ENCODE data around the gene MAP7.

The MAP7 gene

DNA sequence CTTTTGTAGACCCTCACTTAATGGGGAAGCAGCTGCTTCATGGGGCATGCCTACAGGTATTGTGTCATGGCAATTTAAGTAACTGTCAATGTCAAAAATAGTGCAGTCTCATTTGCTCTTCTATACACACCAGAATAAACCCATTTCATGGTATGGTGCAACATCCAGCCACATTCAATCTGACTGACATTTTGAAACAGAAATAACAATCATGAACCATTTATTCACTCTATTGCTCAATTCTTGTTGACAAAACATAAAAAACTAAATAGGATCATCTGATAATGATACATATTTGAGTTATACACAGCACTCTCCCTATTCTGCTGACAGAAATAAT is 122.9 kb downstream of the MAP7 start:
- H3K36me3 ChIP-seq = no peaks in the 10 kb centered on the region
- no peaks in the 10 kb centered on the region for H3K9me3 ChIP-seq (ENCODE audit: severe bottlenecking)
- no peak overlapping the region for H3K4me3 ChIP-seq (ENCODE audit: low read depth, low read length)
- no peak overlapping the region for H3K27ac ChIP-seq
- TF ChIP-seq CTCF (IDR thresholded peaks at IDR 0.05; ENCODE audit: low read depth, low read length) = no peak
- no peaks in the 10 kb centered on the region for H3K27me3 ChIP-seq (ENCODE audit: insufficient read depth, low read depth, severe bottlenecking)
- no peak for DNase-seq

DNA sequence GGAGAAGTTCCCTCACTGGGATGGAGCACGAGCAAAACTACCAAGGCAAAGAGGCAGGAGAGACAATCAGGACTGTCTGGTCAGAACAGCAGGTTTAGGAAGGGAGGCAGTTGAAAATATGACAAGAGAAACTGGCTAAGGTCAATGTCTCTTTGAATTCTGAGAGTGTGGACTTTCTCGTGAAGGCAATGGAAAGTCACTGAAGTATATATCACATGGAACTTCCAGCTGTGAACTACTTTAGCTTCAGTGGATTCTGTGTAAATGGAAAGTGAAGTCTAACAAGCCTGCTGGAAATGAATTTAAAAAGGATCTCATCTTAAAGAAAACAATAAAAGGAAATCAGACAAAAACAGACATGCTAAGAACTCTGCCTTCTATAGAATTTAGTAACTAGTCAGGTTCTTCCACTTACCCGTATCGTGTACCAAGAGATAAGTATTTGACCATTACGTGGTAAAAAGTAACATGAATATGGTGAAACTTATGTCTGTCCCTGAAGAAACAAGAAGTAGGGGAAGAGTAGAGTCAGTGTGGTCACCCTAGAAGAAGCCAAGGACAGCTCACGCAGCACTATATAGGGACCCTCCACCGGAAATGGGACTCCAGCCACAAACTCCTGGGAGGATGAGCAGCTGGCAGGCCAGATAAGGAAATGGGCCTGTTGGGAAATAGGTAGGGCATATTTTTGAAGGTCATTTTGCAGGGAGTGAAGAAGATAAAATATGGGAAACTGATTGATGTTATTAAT is 123.4 kb downstream of the MAP7 start:
- DNase-seq = no peak
- Histone ChIP-seq H3K27me3 (ENCODE audit: insufficient read depth, low read depth, severe bottlenecking) (no peaks in the 10 kb centered on the region), H3K36me3 (no peaks in the 10 kb centered on the region), H3K9me3 (ENCODE audit: severe bottlenecking) (no peaks in the 10 kb centered on the region), H3K27ac (no peak overlapping the region), H3K4me3 (ENCODE audit: low read depth, low read length) (no peak overlapping the region)
- TF ChIP-seq CTCF (IDR thresholded peaks at IDR 0.05; ENCODE audit: low read depth, low read length) = no peak

DNA sequence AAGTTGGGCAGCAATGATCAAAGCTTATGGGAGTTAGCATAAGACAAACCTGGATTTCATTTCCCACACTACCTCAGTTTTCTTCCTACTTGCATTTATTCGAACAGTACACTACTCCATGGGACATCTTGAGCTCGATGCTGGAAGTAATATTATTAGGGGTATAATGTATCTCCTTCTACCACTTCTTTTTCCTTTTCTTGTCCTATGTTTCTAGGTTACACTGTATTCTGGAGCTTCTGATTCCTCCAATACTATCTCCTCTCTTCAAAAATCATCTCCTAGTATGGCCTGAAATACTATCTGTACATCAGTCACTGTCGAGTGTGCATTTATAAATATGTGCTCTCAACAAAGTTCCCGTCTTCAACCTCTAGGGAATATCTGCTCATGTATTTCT is 124.4 kb downstream of the MAP7 start:
- Histone ChIP-seq H3K36me3 (no peaks in the 10 kb centered on the region), H3K9me3 (ENCODE audit: severe bottlenecking) (no peaks in the 10 kb centered on the region), H3K27ac (no peak overlapping the region), H3K27me3 (ENCODE audit: insufficient read depth, low read depth, severe bottlenecking) (no peaks in the 10 kb centered on the region), H3K4me3 (ENCODE audit: low read depth, low read length) (no peak overlapping the region)
- no peak for DNase-seq
- TF ChIP-seq CTCF (IDR thresholded peaks at IDR 0.05; ENCODE audit: low read depth, low read length) = no peak

GRCh38 chr6:136424901-136425300 is 125.3 kb downstream of the MAP7 start:
- no peak overlapping the region for H3K27ac ChIP-seq
- H3K36me3 ChIP-seq = no peaks in the 10 kb centered on the region
- no peaks in the 10 kb centered on the region for H3K9me3 ChIP-seq (ENCODE audit: severe bottlenecking)
- H3K4me3 ChIP-seq (ENCODE audit: low read depth, low read length) = no peak overlapping the region
- DNase-seq = no peak
- TF ChIP-seq CTCF (IDR thresholded peaks at IDR 0.05; ENCODE audit: low read depth, low read length) = no peak
- no peaks in the 10 kb centered on the region for H3K27me3 ChIP-seq (ENCODE audit: insufficient read depth, low read depth, severe bottlenecking)

GRCh38 chr6:136424450-136424849 is 125.8 kb downstream of the MAP7 start:
- Histone ChIP-seq H3K27me3 (ENCODE audit: insufficient read depth, low read depth, severe bottlenecking) (no peaks in the 10 kb centered on the region), H3K36me3 (no peaks in the 10 kb centered on the region), H3K4me3 (ENCODE audit: low read depth, low read length) (no peak overlapping the region), H3K27ac (no peak overlapping the region), H3K9me3 (ENCODE audit: severe bottlenecking) (no peaks in the 10 kb centered on the region)
- no peak for TF ChIP-seq CTCF (IDR thresholded peaks at IDR 0.05; ENCODE audit: low read depth, low read length)
- DNase-seq = no peak

DNA sequence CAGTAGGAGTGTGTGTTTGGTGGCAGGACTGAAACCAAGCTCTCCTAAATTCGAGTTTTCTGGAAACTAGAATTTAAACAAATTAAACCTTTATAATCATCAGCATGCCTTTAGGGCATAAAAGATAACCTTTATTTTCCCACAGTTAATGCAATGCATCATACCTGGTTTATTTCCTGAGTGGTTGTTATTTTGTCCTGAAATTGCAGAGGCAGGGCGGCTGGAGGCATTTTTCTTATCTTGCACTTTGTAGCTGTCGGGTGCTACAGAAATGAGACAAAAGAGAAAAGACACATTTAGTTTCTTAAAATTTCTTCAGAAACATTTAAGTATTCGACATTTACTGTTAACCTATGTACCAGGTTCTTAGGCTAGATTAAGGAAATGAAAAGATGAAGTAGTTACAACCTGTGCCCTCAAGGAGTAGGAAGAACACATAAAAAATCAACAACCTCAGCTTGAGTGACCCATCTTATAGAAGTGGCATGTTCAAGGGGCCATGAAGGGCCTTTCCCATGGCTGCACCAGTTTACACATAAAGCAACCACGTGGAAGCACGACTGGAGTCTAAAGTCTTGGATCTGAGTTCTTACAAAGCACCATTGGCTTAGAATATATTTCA is 128.6 kb downstream of the MAP7 start:
- Histone ChIP-seq H3K4me3 (ENCODE audit: low read depth, low read length) (no peak overlapping the region), H3K9me3 (ENCODE audit: severe bottlenecking) (no peaks in the 10 kb centered on the region), H3K27me3 (ENCODE audit: insufficient read depth, low read depth, severe bottlenecking) (no peaks in the 10 kb centered on the region), H3K27ac (no peak overlapping the region), H3K36me3 (no peaks in the 10 kb centered on the region)
- TF ChIP-seq CTCF (IDR thresholded peaks at IDR 0.05; ENCODE audit: low read depth, low read length) = no peak
- DNase-seq = no peak

Data from WERI-Rb-1 (cell line).